Measurements from ENCODE around the gene NKAIN1.
"Not testable (repeated sequence)": the region's sequence is repeated elsewhere in the genome, so short reads cannot be mapped to it uniquely, and the experiment has no call there.

Gene NKAIN1

GRCh38 chr1:31263408-31263807, 23.7 kb upstream of the NKAIN1 start:
- TF ChIP-seq, protein P1, sequence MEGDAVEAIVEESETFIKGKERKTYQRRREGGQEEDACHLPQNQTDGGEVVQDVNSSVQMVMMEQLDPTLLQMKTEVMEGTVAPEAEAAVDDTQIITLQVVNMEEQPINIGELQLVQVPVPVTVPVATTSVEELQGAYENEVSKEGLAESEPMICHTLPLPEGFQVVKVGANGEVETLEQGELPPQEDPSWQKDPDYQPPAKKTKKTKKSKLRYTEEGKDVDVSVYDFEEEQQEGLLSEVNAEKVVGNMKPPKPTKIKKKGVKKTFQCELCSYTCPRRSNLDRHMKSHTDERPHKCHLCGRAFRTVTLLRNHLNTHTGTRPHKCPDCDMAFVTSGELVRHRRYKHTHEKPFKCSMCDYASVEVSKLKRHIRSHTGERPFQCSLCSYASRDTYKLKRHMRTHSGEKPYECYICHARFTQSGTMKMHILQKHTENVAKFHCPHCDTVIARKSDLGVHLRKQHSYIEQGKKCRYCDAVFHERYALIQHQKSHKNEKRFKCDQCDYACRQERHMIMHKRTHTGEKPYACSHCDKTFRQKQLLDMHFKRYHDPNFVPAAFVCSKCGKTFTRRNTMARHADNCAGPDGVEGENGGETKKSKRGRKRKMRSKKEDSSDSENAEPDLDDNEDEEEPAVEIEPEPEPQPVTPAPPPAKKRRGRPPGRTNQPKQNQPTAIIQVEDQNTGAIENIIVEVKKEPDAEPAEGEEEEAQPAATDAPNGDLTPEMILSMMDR (IDR thresholded peaks at IDR 0.05; ENCODE audit: low read depth, low read length), result no peak
- H3K4me3 ChIP-seq (ENCODE audit: low read depth, low read length), result no peak overlapping the region

DNA sequence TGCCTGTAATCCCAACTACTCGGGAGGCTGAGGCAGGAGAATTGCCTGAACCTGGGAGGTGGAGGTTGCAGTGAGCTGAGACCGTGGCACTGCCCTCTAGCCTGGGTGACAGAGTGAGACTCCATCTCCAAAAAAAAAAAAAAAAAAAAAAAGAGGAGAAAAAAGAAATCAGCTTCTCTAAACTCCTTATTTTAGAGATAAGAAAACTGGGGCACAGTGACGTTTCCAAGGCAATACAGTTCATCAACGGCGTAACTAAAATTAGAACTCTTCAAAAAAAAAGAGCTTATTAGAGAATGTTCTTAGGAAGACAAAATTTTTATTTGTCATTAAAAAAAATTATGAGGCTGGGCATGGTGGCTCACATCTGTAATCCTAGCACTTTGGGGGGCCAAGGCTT, 22.7 kb upstream of the NKAIN1 start:
- H3K4me3 ChIP-seq (ENCODE audit: low read depth, low read length), result not testable (repeated sequence)

GRCh38 chr1:31261916-31262315, 22.2 kb upstream of the NKAIN1 start:
- TF ChIP-seq, protein P1 (IDR thresholded peaks at IDR 0.05; ENCODE audit: low read depth, low read length), result no peak
- no peak overlapping the region for H3K4me3 ChIP-seq (ENCODE audit: low read depth, low read length)

DNA sequence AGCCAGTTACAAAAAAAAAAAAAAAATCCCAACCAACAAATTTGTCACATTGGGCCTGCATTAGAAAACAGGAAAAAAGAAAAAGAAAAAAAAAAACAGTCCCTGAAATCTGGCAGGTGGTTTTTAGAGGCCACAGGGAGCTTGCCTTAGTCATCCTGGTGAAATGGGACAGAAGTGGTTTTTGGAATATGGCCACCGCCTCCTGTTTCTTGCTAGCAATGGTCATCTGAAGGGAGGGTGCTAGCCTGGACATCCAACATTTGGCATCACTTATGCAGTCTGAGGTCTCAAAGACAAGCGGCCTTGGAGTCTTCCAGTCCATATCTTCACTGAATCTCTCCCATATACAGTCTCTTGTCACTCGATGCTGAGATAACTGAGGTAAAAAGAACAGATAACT, 20.1 kb upstream of the NKAIN1 start:
- TF ChIP-seq, protein P1 (IDR thresholded peaks at IDR 0.05; ENCODE audit: low read depth, low read length), result no peak
- no peak overlapping the region for H3K4me3 ChIP-seq (ENCODE audit: low read depth, low read length)

- no peak overlapping the region for H3K4me3 ChIP-seq (ENCODE audit: low read depth, low read length)
- TF ChIP-seq, protein P1 (IDR thresholded peaks at IDR 0.05; ENCODE audit: low read depth, low read length), result no peak
Measured at GRCh38 chr1:31258581-31258980, 18.9 kb upstream of the NKAIN1 start.

DNA sequence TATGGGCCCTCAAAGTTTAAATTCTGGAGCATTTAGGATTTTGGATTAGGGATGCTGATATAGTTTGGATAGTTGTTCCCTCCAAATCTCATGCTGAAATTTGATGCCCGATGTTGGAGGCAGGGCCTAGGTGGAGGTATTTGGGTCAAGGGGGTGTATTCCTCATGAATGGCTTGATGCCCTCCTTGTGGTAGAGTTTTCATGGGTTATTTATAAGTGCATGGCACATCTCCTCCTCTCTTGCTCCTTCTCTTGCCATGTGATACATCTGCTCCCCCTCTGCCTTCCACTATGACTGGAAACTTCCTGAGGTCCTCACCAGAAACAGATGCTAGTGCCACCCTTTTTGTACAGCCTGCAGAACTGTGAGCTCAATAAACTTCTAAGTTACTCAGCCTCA, 17.5 kb upstream of the NKAIN1 start:
- TF ChIP-seq, protein P1 (IDR thresholded peaks at IDR 0.05; ENCODE audit: low read depth, low read length), result no peak

GRCh38 chr1:31249854-31250253, 10.2 kb upstream of the NKAIN1 start:
- H3K4me3 ChIP-seq (ENCODE audit: low read depth, low read length), result no peak overlapping the region
- TF ChIP-seq, protein P1 (IDR thresholded peaks at IDR 0.05; ENCODE audit: low read depth, low read length), result no peak

More for the DNA sequence above, 17.5 kb upstream of the NKAIN1 start:
- no peak overlapping the region for H3K4me3 ChIP-seq (ENCODE audit: low read depth, low read length)

DNA sequence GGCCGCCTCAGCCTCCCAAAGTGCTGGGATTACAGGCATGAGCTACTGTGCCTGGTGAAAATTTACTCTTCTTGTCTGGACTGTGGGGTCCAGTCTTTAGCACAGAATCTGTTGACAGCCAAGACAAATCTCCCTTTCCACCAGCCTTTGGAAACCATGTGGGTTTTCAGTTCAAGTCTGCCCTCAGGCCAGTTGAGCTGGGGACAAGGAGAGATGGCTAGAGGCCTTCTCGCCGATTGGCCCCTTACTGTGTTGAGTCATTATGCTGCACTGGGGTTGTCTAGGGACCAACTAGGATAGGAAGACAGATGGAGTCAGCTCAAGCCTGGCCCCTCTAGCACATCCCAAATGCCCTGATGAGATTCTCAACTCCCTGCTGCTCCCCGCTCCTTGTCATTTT, 8.6 kb upstream of the NKAIN1 start:
- TF ChIP-seq, protein P1 (IDR thresholded peaks at IDR 0.05; ENCODE audit: low read depth, low read length), result no peak

More for the DNA sequence above, 8.6 kb upstream of the NKAIN1 start:
- H3K4me3 ChIP-seq (ENCODE audit: low read depth, low read length), result no peak overlapping the region
